OCI-LY3 (cell line): ENCODE data around the gene SPATA17.

Experiments used
- H2AFZ ChIP-seq: fragments of 200-600, 300-600 bp; shearing (Covaris generic); 2 replicates; pipeline ENCODE4 v1.6.0; 2014; ENCODE audit warnings: antibody characterized with exemption, low read depth, low read length
- H3K27ac ChIP-seq: fragments of 200-600, 300-600 bp; sonication (generic); 2 replicates; pipeline ENCODE4 v1.5.1; 2014; ENCODE audit warnings: mild to moderate bottlenecking, low read length, moderate library complexity, mixed read lengths
- H3K27me3 ChIP-seq: fragments of 200-600, 300-600 bp; sonication (generic); 2 replicates; pipeline ENCODE4 v1.6.1; 2014; ENCODE audit warnings: low read depth, low read length, mixed read lengths
- H3K36me3 ChIP-seq: fragments of 200-600, 300-600 bp; sonication (generic); replicated peaks from 2 replicates; pipeline ENCODE3; 2014; ENCODE audit warnings: low read depth, low read length, mixed read lengths
- H3K4me1 ChIP-seq: fragments of 300-600, 200-600 bp; sonication (generic); 2 replicates; pipeline ENCODE4 v1.6.1; 2014; ENCODE audit warnings: low read length, mixed read lengths
- H3K4me2 ChIP-seq: fragments of 200-600, 300-600 bp; sonication (generic); 2 replicates; pipeline ENCODE4 v1.6.1; 2014; ENCODE audit warnings: low read length, mixed read lengths
- H3K4me3 ChIP-seq: fragments of 300-600, 200-600 bp; sonication (generic); 2 replicates; pipeline ENCODE4 v1.5.1; 2014; ENCODE audit warnings: antibody characterized with exemption, mild to moderate bottlenecking, low read length, moderate library complexity
- H3K79me2 ChIP-seq: fragments of 300-600, 200-600 bp; shearing (Covaris generic); 2 replicates; pipeline ENCODE4 v1.6.1; 2014; ENCODE audit warnings: mild to moderate bottlenecking, low read length, mixed read lengths
- H3K9ac ChIP-seq: fragments of 300-600, 200-600 bp; shearing (Covaris generic); 2 replicates; pipeline ENCODE4 v1.6.0; 2014; ENCODE audit warnings: mild to moderate bottlenecking, low read length, moderate library complexity
- H3K9me3 ChIP-seq: fragments of 200-600, 300-600 bp; shearing (Covaris generic); 2 replicates; pipeline ENCODE4 v1.6.1; 2014; ENCODE audit warnings: low read length, mixed read lengths; ENCODE audit not compliant: insufficient read depth
- H4K20me1 ChIP-seq: fragments of 200-600, 300-600 bp; sonication (generic); 2 replicates; pipeline ENCODE4 v1.6.1; 2016; ENCODE audit warnings: low read length, mixed read lengths; ENCODE audit not compliant: insufficient read depth
- EZH2phosphoT487 ChIP-seq: fragments of 200-600 bp; shearing (Covaris generic); IDR thresholded peaks from 2 replicates; pipeline ENCODE4 v1.6.1; 2018; ENCODE audit warnings: antibody characterized with exemption, mixed run types, low read depth
- TF ChIP-seq, protein P1 (sequence below): fragments of 200-600, 300-600 bp; sonication (generic); IDR thresholded peaks from 2 replicates; pipeline ENCODE4 v1.5.1; 2014; ENCODE audit warnings: antibody characterized with exemption, low read length, low read depth

Gene SPATA17

GRCh38 chr1:217718873-217719272 is 87.7 kb downstream of the SPATA17 start:
- no peak overlapping the region for H3K9ac ChIP-seq
- no peak overlapping the region for H2AFZ ChIP-seq
- no peaks in the 10 kb centered on the region for H4K20me1 ChIP-seq
- no peak overlapping the region for H3K27ac ChIP-seq
- no peaks in the 10 kb centered on the region for H3K79me2 ChIP-seq
- H3K4me3 ChIP-seq = no peak overlapping the region
- H3K4me2 ChIP-seq = no peak overlapping the region
- peaks cover 6% of the 10 kb centered on the region; the same call in 1 of the 2 replicates for H3K4me1 ChIP-seq
- no peak for TF ChIP-seq EZH2phosphoT487
- TF ChIP-seq, protein P1, sequence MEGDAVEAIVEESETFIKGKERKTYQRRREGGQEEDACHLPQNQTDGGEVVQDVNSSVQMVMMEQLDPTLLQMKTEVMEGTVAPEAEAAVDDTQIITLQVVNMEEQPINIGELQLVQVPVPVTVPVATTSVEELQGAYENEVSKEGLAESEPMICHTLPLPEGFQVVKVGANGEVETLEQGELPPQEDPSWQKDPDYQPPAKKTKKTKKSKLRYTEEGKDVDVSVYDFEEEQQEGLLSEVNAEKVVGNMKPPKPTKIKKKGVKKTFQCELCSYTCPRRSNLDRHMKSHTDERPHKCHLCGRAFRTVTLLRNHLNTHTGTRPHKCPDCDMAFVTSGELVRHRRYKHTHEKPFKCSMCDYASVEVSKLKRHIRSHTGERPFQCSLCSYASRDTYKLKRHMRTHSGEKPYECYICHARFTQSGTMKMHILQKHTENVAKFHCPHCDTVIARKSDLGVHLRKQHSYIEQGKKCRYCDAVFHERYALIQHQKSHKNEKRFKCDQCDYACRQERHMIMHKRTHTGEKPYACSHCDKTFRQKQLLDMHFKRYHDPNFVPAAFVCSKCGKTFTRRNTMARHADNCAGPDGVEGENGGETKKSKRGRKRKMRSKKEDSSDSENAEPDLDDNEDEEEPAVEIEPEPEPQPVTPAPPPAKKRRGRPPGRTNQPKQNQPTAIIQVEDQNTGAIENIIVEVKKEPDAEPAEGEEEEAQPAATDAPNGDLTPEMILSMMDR = 0 out of 2 replicates have a peak, but pooled peaks have one; percentile 9
- H3K36me3 ChIP-seq = no peaks in the 10 kb centered on the region
- H3K27me3 ChIP-seq = no peaks in the 10 kb centered on the region
- no peaks in the 10 kb centered on the region for H3K9me3 ChIP-seq

GRCh38 chr1:217721692-217722091 is 90.5 kb downstream of the SPATA17 start:
- no peaks in the 10 kb centered on the region for H3K27me3 ChIP-seq
- H3K27ac ChIP-seq = no peak overlapping the region
- no peaks in the 10 kb centered on the region for H3K9me3 ChIP-seq
- no peak overlapping the region for H3K9ac ChIP-seq
- no peaks in the 10 kb centered on the region for H3K36me3 ChIP-seq
- no peak overlapping the region for H3K4me3 ChIP-seq
- TF ChIP-seq, protein P1 = no peak
- no peak for TF ChIP-seq EZH2phosphoT487
- H2AFZ ChIP-seq = no peak overlapping the region
- peaks cover 6% of the 10 kb centered on the region; the same call in 1 of the 2 replicates for H3K4me1 ChIP-seq
- H3K4me2 ChIP-seq = no peak overlapping the region
- no peaks in the 10 kb centered on the region for H4K20me1 ChIP-seq
- no peaks in the 10 kb centered on the region for H3K79me2 ChIP-seq

DNA sequence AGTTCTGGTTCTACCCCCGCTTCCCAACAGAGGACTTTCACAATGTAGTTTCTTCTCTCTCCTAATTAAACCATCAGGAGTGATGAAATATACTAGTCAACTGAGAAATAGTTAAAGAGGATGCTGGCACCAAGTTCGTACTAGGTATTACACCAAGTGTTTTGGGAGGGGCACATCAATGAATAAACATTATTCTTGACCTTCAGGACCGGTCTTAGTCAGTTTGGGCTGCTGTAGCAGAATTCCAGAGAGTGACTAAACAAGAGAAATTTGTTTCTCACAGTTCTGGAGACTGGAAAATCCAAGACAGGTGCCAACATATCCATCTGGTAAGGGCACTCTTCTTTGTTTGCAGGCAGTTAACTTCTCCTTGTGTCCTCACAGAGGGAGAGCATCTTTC is 103.8 kb downstream of the SPATA17 start:
- Histone ChIP-seq H3K4me1 (peaks cover 6% of the 10 kb centered on the region; the same call in 1 of the 2 replicates), H2AFZ (no peak overlapping the region), H4K20me1 (no peaks in the 10 kb centered on the region), H3K9me3 (no peaks in the 10 kb centered on the region), H3K79me2 (no peaks in the 10 kb centered on the region), H3K4me2 (no peak overlapping the region), H3K27ac (no peak overlapping the region), H3K9ac (no peak overlapping the region), H3K36me3 (no peaks in the 10 kb centered on the region), H3K27me3 (no peaks in the 10 kb centered on the region), H3K4me3 (no peak overlapping the region)
- TF ChIP-seq, protein P1 = no peak
- TF ChIP-seq EZH2phosphoT487 = no peak

- H3K9ac ChIP-seq = no peak overlapping the region
- no peaks in the 10 kb centered on the region for H3K9me3 ChIP-seq
- no peak overlapping the region for H3K27ac ChIP-seq
- no peaks in the 10 kb centered on the region for H3K4me1 ChIP-seq
- H3K27me3 ChIP-seq = no peaks in the 10 kb centered on the region
- no peaks in the 10 kb centered on the region for H4K20me1 ChIP-seq
- no peaks in the 10 kb centered on the region for H3K79me2 ChIP-seq
- H3K4me2 ChIP-seq = no peak overlapping the region
- no peaks in the 10 kb centered on the region for H3K36me3 ChIP-seq
- H2AFZ ChIP-seq = no peak overlapping the region
- no peak for TF ChIP-seq EZH2phosphoT487
- TF ChIP-seq, protein P1 = peak; percentile 90
- no peak overlapping the region for H3K4me3 ChIP-seq
Observed at GRCh38 chr1:217747156-217747769, 116.1 kb downstream of the SPATA17 start.
